Right cardiac atrium (tissue), 5 donors: ENCODE measurements around the gene ZNF281. TPM values are rescaled to one million over a fixed set of nuclear protein-coding genes. Genes with fewer than 3 reads are reported as not detected.
A peak's percentile ranks its signal among the peaks of the same experiment; 100 is the strongest.
"Not testable (repeated sequence)": the region's sequence is repeated elsewhere in the genome, so short reads cannot be mapped to it uniquely, and the experiment has no call there.

Source experiments
- ATAC-seq, 2 donors: fragments of 200-7000 bp; cut with Tn5 transposase; one replicate each; pipeline versions ENCODE4 v1.8.0 to v1.9.1; 2020; ENCODE audit warnings: moderate library complexity in 2 of 2, mild to moderate bottlenecking in 1 of 2
- DNase-seq, 3 donors: peaks; one replicate each; pipeline ENCODE4 v3.0.0-alpha.2; 2020
- H3K27ac ChIP-seq: one replicate; pipeline ENCODE4 v1.5.1; 2013; ENCODE audit warnings: mild to moderate bottlenecking, low read length, control low read depth, moderate library complexity
- H3K27me3 ChIP-seq: one replicate; pipeline ENCODE4 v1.6.1; 2013; ENCODE audit not compliant: control insufficient read depth, insufficient read depth
- H3K4me1 ChIP-seq: one replicate; pipeline ENCODE4 v1.6.1; 2013; ENCODE audit warnings: low read length; ENCODE audit not compliant: control insufficient read depth, insufficient read depth
- H3K4me3 ChIP-seq: one replicate; pipeline ENCODE4 v1.5.1; 2013; ENCODE audit warnings: low read length, control low read depth
- H3K9me3 ChIP-seq: one replicate; pipeline ENCODE4 v1.6.1; 2013; ENCODE audit warnings: low read length; ENCODE audit not compliant: control insufficient read depth
- WGBS: extraction: QIAGEN DNeasy Blood & Tissue Kit; methylation state at CpG from one replicate; pipeline ENCODE4 v1.1.7; 2013; 5-methylcytosine and 5-hydroxymethylcytosine counted together
- intact Hi-C, 4 donors: fragments of 100-400 bp; cut with DNase I; formaldehyde crosslinking; loops; one replicate each; pipeline versions ENCODE4 v1.11.0 to v1.14.0; 2022 to 2023
- polyA plus RNA-seq: library from polyadenylated mRNA; stranded (reverse); fragments of 200-250 nt; gene quantifications from one replicate; pipeline ENCODE4 v1.2.3, GENCODE V29; 2013
- total RNA-seq, 4 donors: library from RNA; stranded (reverse); fragmentation: NEBNext Ultra II Directional; extraction: Animal tissue kit (Norgen Biotek cat#: 25700); gene quantifications; one replicate each; pipeline ENCODE4 v1.2.1, GENCODE V29; 2021
- donor health status: healthy with polysubstance abuse.
- donor health status: DM: no; HTN: yes; CAD: no.
- donor health status: DM: no; HTN: no; CAD: no.
- donor health status: DM: no; HTN: yes; CAD: no; lungs with severe emphysema.
- donor health status: DM: yes; HTN: yes; CAD: no.

ZNF281 gene
- total and polyA plus RNA-seq, 5 donors, result 4.0 to 9.2 (median 9.0) TPM

DNA sequence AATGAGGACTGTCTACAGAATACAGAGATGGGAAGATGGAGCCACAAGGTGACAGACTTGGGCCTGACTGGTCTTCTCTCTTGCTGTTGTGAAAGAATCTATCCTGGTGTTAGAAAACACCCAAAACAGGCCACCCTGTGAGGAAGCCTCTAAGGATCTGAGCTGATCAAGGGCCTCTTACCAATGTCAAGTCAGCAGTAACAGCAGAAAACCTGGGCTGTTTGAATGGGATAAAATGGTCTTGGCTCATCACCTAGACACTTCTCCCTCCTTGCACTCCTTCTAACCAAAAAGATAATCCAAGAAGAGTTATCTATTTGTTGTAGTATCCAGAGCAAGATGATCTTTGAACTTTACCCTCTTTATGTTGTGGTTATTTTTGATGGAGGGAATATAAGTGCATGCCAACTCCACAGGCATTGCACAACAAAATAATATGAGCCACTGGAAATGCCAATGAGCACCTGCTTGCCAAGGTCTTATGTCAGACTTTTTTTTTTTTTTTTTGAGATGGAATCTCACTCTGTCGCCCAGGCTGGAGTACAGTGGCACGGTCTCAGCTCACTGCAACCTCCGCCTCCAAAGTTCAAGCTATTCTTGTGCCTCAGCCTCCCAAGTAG lies 32.8 kb upstream of the ZNF281 start:
- no peaks in the 10 kb centered on the region for H3K27me3 ChIP-seq
- WGBS, result 95% methylated on average over 3 of the region's 3 CpGs
- no peak overlapping the region for H3K4me3 ChIP-seq
- DNase-seq, result no peak
- H3K27ac ChIP-seq, result no peak overlapping the region
- no peaks in the 10 kb centered on the region for H3K9me3 ChIP-seq
- no peak for ATAC-seq
- intact Hi-C loops, result no loop called here
- H3K4me1 ChIP-seq, result no peaks in the 10 kb centered on the region

DNA sequence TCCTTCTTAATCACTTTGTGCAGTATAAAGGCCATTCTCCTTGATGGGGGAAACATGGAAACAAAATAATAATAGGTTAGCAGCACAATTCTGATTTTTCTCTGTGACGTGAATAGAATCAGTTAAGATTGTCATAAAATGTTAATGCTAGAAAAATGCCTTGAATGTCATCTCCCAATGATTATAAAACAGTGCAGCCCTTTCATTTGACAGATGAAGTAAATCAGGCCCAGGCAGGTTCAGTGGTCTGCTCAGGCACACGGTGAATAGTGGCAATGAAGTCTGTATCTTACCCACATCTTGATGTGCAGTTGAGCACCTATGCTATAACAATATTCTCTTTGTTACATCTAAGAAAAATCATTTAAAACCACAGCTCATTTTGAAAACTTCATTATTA lies 32.2 kb upstream of the ZNF281 start:
- ATAC-seq (no peak), DNase-seq (no peak)
- H3K4me1 ChIP-seq, result no peaks in the 10 kb centered on the region
- intact Hi-C loops, result no loop called here
- 81% methylated on average over 2 of the region's 2 CpGs for WGBS
- no peaks in the 10 kb centered on the region for H3K9me3 ChIP-seq
- H3K4me3 ChIP-seq, result no peak overlapping the region
- H3K27ac ChIP-seq, result no peak overlapping the region
- H3K27me3 ChIP-seq, result no peaks in the 10 kb centered on the region

DNA sequence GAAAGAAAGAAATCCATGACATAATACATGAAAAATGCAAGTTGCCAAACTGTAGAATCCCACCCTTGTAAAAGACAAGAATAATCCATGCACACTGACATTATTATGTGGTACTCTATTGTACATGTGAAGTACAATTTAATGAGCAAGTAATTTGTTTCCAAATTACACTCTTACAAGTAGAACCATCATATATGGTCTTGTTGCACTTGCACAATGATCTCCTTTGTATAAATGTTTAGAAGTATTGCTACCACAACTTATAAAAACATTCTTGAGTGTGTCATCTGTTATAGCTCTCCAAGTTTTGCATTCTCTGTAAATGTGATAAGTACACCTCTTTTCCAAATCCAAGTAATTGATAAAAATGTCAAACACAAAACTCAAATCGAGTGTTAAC lies 29.1 kb upstream of the ZNF281 start:
- 72% methylated on average over 1 of the region's 1 CpG for WGBS
- ATAC-seq (no peak), DNase-seq (no peak)
- intact Hi-C loops, result no loop called here
- no peaks in the 10 kb centered on the region for H3K9me3 ChIP-seq
- H3K27me3 ChIP-seq, result no peaks in the 10 kb centered on the region
- no peak overlapping the region for H3K27ac ChIP-seq
- H3K4me3 ChIP-seq, result no peak overlapping the region
- H3K4me1 ChIP-seq, result no peaks in the 10 kb centered on the region

DNA sequence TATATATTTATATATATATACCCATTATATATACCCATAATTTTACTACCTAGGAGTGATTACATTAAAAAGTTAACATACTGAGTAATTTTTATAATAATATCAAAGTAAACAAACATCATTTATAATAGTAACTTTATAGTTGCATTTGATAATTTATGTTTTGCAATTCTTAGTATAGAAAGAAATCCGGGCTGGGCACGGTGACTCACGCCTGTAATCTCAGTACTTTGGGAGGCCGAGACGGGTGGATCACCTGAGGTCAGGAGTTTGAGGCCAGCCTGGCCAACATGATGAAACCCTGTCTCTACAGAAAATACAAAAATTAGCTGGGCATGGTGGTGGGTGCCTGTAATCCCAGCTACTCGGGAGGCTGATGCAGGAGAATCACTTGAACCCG lies 28.6 kb upstream of the ZNF281 start:
- ATAC-seq, H3K9me3 ChIP-seq, intact Hi-C loops, H3K27me3 ChIP-seq, H3K4me3 ChIP-seq, H3K27ac ChIP-seq, DNase-seq, H3K4me1 ChIP-seq: not testable (repeated sequence)
- 92% methylated on average over 7 of the region's 7 CpGs for WGBS

DNA sequence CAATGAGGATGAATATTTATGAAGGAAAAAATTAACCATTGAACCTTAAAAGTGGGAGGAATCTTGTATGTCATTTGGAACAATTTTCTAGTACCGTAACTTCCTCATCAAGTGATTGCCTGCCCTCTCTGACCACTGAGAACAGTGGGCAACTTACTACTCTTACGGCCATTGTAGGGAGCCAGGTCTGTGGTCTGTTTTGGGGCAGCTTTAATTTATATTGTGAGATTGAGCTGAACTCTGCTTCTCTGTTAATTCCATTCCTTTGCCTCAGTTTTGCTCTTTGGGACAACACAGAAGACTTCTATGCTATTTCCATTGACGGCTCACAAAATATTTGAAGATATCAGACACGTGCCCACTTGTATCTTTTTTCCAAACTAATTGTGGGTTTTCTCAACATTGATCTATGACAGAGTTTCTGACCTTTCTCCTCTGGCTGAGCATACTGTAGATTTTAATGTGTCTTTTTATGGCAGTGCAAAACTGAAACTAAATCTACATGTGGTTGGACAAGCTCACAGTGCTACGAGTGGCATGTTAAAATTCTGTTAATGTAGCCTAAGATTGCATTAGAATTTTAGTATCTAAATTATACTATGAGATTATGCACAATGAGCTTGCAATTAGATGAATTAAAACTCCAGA lies 27.8 kb upstream of the ZNF281 start:
- DNase-seq (no peak), ATAC-seq (no peak)
- H3K4me1 ChIP-seq, result no peaks in the 10 kb centered on the region
- 55% methylated on average over 5 of the region's 5 CpGs for WGBS
- intact Hi-C loops, result no loop called here
- H3K27ac ChIP-seq, result no peak overlapping the region
- no peaks in the 10 kb centered on the region for H3K9me3 ChIP-seq
- no peaks in the 10 kb centered on the region for H3K27me3 ChIP-seq
- H3K4me3 ChIP-seq, result peak overlapping the region; percentile 12

DNA sequence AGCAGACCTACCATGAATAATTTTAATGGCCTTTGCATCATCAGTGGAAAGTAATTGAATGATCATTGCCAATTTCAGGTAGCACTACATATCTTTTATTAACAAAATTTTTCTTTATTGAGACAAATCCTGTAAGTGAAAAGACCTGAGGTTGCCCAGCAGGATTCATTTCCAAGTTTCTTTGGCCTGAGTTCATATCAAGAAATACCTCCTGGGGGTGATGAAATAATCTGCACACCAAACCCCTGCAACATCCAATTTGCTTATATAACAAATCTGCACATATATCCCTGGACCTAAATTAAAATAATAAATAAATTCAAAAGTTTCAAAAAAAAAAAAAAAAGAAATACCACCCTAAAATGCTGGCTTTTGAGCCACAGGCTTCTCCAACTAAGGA lies 27.3 kb upstream of the ZNF281 start:
- Histone ChIP-seq H3K4me3 (no peak overlapping the region), H3K27ac (no peak overlapping the region), H3K4me1 (no peaks in the 10 kb centered on the region), H3K27me3 (no peaks in the 10 kb centered on the region), H3K9me3 (no peaks in the 10 kb centered on the region)
- ATAC-seq (no peak), DNase-seq (no peak)
- intact Hi-C loops, result no loop called here

DNA sequence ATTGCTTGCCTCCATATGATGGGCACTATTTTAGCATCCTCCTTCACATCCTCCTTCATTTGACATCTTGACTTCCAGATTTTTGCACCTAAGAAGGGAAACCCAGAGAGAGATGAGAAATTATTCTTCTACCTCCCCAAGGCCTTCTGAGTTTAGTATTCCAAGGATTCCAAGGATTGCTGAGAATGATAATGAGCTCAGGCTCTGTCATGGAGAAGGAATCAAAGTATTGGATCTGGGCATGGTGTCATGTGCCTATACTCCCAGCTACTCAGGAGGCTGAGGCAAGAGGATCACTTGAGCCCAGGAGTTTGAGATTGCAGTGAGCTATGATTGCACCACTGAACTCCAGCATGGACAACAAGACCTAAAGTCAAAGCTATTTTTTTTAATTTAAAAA lies 26.6 kb upstream of the ZNF281 start:
- DNase-seq, result no peak
- no peak for ATAC-seq
- intact Hi-C loops, result no loop called here
- no peak overlapping the region for H3K4me3 ChIP-seq
- H3K9me3 ChIP-seq, result no peaks in the 10 kb centered on the region
- no peak overlapping the region for H3K27ac ChIP-seq
- no peaks in the 10 kb centered on the region for H3K27me3 ChIP-seq
- H3K4me1 ChIP-seq, result no peaks in the 10 kb centered on the region

DNA sequence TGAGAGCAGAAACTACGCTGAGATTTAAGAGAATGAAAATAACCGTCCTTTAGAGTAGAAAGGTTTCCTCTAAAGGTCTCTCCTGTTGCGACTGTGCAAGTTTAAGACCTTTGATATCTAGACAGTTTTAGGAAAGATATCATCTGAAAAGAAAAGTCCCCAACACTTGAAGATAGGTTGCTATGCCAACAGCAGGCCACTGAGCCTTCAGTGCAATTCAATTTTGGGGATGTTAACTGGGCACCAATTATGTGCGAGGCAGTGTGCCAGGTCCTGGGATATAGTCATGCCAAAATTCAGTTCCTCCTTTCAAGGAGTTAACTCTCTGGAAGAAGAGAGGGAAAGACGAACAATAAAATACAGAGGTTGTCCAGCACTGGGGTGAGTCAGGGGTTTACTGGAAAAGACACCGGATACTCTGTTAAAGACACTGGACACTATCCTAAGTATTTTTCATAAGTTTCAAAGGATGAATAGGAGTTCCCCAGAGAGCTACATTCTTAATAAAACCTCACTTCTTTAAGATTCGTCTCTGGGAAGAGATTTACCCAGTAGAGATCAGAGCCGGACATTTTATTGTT lies 25.5 kb upstream of the ZNF281 start:
- ATAC-seq (no peak), DNase-seq (no peak)
- Histone ChIP-seq H3K4me1 (no peaks in the 10 kb centered on the region), H3K4me3 (no peak overlapping the region), H3K9me3 (no peaks in the 10 kb centered on the region), H3K27me3 (no peaks in the 10 kb centered on the region), H3K27ac (no peak overlapping the region)
- 77% methylated on average over 8 of the region's 8 CpGs for WGBS
- intact Hi-C loops, result no loop called here

DNA sequence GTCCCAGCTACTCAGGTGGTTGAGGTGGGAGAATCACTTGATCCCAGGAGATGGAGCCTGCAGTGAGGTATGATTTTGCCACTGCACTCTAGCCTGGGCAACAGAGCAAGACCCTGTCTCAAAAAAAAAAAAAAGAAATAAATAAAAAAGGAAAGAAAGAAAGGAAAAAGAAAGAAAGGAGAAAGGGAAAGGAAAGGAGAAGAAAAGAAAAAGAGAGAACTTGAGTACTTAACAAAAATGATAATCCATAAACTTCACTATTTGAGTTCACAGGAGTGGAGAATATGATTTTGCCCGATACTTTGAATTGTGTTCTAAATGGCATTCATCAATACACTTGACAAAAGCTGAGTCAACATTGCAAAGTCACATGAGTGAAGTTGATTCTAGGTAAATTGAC lies 23.8 kb upstream of the ZNF281 start:
- WGBS, result 95% methylated on average over 1 of the region's 1 CpG
- Histone ChIP-seq H3K4me1 (no peaks in the 10 kb centered on the region), H3K27ac (no peak overlapping the region), H3K9me3 (no peaks in the 10 kb centered on the region), H3K4me3 (no peak overlapping the region), H3K27me3 (no peaks in the 10 kb centered on the region)
- ATAC-seq, result no peak
- DNase-seq, result no peak
- intact Hi-C loops, result no loop called here

DNA sequence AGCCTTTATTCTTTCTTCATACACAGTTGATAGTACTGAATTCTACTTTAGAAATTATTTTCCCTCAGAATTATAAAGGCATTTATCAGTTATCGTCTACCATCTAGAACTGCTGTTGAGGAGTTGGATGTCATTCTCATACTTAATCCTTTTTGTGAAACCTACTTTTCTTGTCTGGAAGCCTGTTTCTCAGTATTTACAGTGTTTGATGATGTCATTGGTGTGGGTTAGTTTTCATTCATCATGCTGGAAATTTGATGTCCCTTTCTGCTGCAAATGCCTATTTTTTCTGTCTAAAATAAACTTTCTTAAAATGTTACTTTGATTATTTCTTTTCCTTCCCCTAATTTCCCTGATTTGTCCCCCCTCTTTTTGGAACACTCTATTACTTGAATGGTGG lies 22.8 kb upstream of the ZNF281 start:
- Histone ChIP-seq H3K4me3 (no peak overlapping the region), H3K27me3 (no peaks in the 10 kb centered on the region), H3K4me1 (no peaks in the 10 kb centered on the region), H3K9me3 (no peaks in the 10 kb centered on the region), H3K27ac (no peak overlapping the region)
- intact Hi-C loops, result no loop called here
- WGBS, result 86% methylated on average over 1 of the region's 1 CpG
- ATAC-seq, result no peak
- no peak for DNase-seq

DNA sequence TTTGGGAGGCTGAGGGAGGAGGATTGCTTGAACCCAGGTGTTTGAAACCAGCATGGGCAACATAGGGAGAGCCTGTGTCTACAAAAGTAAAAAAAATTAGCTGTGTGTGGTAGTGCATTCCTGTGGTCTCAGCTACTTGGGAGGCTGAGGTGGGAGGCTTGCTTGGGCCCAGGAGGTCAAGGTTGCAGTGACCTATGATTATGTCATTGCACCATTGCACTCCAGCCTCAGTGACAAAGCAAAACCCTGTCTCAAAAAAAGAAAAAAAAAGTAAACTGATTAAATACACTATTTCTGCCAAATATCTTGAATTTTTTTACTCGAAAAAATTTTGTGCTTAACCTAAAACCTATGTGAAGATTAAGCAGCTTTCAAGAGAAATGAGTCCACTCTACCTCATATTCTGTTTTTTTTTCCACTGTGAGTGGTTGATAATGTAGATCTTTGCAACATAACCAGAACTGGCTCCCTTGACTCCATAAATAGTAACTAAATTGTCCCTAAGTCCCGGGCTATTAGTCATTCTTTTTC lies 19.4 kb upstream of the ZNF281 start:
- intact Hi-C loops, result no loop called here
- Histone ChIP-seq H3K27ac (no peak overlapping the region), H3K4me1 (no peaks in the 10 kb centered on the region), H3K27me3 (no peaks in the 10 kb centered on the region), H3K4me3 (no peak overlapping the region), H3K9me3 (no peaks in the 10 kb centered on the region)
- 63% methylated on average over 2 of the region's 2 CpGs for WGBS
- no peak for ATAC-seq
- no peak for DNase-seq
